Astrocyte (in vitro differentiated cells and primary cell): ENCODE data around the gene AP4E1.

Experiments
- EZH2 ChIP-seq: IDR thresholded peaks from 2 replicates; pipeline ENCODE4 v1.6.1; 2012; ENCODE audit warnings: mild to moderate bottlenecking, low read length, inconsistent platforms; ENCODE audit not compliant: insufficient read depth
- TF ChIP-seq, protein P1 (sequence below): IDR thresholded peaks from 2 replicates; pipeline ENCODE4 v1.5.1; 2011; ENCODE audit warnings: low read depth, mild to moderate bottlenecking, inconsistent platforms, low read length, moderate library complexity; ENCODE audit not compliant: insufficient read depth

DNA sequence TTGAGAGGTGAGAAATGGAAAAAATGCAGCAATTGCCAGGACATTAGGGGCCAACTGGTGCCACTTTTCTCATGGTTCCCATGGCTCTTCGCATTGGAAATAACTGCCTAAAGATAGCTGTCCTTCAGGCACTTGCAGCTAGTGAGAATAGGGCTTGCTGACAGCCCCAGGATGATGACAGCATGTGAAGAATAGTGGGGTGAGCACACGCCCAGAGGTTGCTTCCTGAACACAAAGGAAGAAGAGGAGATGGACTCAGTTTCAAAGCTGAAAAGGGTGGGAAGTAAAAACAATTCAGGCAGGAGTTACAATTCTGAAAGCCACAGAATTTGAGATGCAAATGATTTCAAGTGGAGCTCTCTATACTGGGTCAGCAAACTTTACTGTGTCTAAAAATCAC, 140.6 kb downstream of the AP4E1 start:
- no peak for TF ChIP-seq EZH2
- TF ChIP-seq, protein P1, sequence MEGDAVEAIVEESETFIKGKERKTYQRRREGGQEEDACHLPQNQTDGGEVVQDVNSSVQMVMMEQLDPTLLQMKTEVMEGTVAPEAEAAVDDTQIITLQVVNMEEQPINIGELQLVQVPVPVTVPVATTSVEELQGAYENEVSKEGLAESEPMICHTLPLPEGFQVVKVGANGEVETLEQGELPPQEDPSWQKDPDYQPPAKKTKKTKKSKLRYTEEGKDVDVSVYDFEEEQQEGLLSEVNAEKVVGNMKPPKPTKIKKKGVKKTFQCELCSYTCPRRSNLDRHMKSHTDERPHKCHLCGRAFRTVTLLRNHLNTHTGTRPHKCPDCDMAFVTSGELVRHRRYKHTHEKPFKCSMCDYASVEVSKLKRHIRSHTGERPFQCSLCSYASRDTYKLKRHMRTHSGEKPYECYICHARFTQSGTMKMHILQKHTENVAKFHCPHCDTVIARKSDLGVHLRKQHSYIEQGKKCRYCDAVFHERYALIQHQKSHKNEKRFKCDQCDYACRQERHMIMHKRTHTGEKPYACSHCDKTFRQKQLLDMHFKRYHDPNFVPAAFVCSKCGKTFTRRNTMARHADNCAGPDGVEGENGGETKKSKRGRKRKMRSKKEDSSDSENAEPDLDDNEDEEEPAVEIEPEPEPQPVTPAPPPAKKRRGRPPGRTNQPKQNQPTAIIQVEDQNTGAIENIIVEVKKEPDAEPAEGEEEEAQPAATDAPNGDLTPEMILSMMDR: no peak
